ENCODE data around the gene CST7. TPM values are rescaled to one million over a fixed set of nuclear protein-coding genes. Genes with fewer than 3 reads are reported as not detected.

The CST7 gene
- total and polyA plus RNA-seq, 2 experiments from 2014 or later = not detected

DNA sequence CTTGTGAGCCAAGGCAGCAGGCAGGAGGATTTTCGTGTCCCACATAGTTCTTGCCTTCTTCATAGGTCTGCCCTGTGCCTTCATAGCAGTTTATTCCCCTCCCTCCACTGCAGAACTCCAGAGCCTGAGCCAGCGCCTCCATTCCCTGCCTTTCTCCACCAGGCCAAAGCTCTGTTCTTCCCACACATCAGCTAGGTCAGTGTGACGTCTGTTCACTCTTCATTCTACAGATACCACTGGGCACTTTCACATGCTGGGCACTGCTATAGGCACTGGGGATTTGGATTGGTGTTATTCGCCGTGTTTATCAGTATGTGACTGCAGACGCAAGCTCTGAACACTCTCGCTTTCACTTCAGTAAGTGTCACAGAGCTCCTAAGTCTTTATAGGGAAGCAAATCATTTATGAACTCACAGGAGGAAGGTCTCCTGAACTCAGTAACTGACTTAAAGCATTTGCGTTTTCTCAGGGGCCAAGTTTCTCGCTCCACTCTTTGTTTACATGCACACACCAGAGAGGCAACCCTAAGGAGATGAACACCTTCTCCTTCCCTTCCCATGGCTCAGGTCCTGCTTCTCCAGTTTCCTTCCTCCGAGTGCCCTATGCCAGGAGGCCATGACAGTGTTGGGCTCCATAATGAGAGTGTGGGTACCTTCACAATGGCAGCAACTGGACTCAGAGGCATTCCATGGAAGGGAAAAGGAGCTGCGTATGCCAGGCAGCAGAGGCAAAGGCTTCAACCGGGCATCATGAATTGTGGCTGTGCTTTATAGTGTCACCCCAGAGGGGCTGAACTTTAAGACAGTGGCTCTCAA lies 49.8 kb downstream of the CST7 start:
- peaks cover 10% of the 10 kb centered on the region; the same call in 2 of the 3 replicates for H3K4me1 Mint-ChIP-seq
- ATAC-seq = no peak
- no peak overlapping the region for H3K4me3 ChIP-seq
- no peak overlapping the region for H3K4me2 ChIP-seq
- no peak overlapping the region for H3K4me3 Mint-ChIP-seq
- no peak overlapping the region for H3K27ac ChIP-seq (ENCODE audit: low read depth)
- no peaks in the 10 kb centered on the region for H3K36me3 ChIP-seq (ENCODE audit: insufficient read depth)
- H3K27ac Mint-ChIP-seq = no peak overlapping the region
- peaks cover 7% of the 10 kb centered on the region for H3K27me3 Mint-ChIP-seq (ENCODE audit: insufficient read depth, low read depth, poor library complexity)
- H3K4me1 ChIP-seq (ENCODE audit: insufficient read depth) = no peaks in the 10 kb centered on the region; the same call in 1 of the 2 replicates
- peaks cover 3% of the 10 kb centered on the region; the same call in 1 of the 3 replicates for H3K9me3 Mint-ChIP-seq
- H3K9me2 ChIP-seq (ENCODE audit: insufficient read depth) = no peaks in the 10 kb centered on the region
- H3K27me3 ChIP-seq (ENCODE audit: insufficient read depth) = no peaks in the 10 kb centered on the region
- H4K20me1 ChIP-seq (replicated peaks; ENCODE audit: insufficient read depth) = no peaks in the 10 kb centered on the region
- H3K36me3 Mint-ChIP-seq (ENCODE audit: low read depth) = no peaks in the 10 kb centered on the region
- no peaks in the 10 kb centered on the region for H3F3A ChIP-seq (replicated peaks; ENCODE audit: low read depth)
- DNase-seq (ENCODE audit: low spot score) = no peak
- TF ChIP-seq NANOG (IDR thresholded peaks at IDR 0.05; ENCODE audit: borderline replicate concordance) (no peak), JUNB (IDR thresholded peaks at IDR 0.05; ENCODE audit: unreplicated experiment) (no peak), ZNF114 (CRISPR knock-in tag; IDR thresholded peaks at IDR 0.05) (no peak), CREB1 (CRISPR knock-in tag; IDR thresholded peaks at IDR 0.05; ENCODE audit: low read depth) (no peak), POLR2AphosphoS5 (IDR thresholded peaks at IDR 0.05; ENCODE audit: low read depth) (no peak), STAT1 (IDR thresholded peaks at IDR 0.05; ENCODE audit: unreplicated experiment) (no peak), EZH2phosphoT487 (IDR thresholded peaks at IDR 0.05; ENCODE audit: unreplicated experiment) (no peak), ZNF331 (CRISPR knock-in tag; IDR thresholded peaks at IDR 0.05; ENCODE audit: low read depth) (no peak), ZNF462 (CRISPR knock-in tag; IDR thresholded peaks at IDR 0.05) (no peak), EZH2 (IDR thresholded peaks at IDR 0.05; ENCODE audit: low read depth, unreplicated experiment) (no peak)
- TF ChIP-seq, protein P1, sequence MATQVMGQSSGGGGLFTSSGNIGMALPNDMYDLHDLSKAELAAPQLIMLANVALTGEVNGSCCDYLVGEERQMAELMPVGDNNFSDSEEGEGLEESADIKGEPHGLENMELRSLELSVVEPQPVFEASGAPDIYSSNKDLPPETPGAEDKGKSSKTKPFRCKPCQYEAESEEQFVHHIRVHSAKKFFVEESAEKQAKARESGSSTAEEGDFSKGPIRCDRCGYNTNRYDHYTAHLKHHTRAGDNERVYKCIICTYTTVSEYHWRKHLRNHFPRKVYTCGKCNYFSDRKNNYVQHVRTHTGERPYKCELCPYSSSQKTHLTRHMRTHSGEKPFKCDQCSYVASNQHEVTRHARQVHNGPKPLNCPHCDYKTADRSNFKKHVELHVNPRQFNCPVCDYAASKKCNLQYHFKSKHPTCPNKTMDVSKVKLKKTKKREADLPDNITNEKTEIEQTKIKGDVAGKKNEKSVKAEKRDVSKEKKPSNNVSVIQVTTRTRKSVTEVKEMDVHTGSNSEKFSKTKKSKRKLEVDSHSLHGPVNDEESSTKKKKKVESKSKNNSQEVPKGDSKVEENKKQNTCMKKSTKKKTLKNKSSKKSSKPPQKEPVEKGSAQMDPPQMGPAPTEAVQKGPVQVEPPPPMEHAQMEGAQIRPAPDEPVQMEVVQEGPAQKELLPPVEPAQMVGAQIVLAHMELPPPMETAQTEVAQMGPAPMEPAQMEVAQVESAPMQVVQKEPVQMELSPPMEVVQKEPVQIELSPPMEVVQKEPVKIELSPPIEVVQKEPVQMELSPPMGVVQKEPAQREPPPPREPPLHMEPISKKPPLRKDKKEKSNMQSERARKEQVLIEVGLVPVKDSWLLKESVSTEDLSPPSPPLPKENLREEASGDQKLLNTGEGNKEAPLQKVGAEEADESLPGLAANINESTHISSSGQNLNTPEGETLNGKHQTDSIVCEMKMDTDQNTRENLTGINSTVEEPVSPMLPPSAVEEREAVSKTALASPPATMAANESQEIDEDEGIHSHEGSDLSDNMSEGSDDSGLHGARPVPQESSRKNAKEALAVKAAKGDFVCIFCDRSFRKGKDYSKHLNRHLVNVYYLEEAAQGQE (IDR thresholded peaks at IDR 0.05; ENCODE audit: unreplicated experiment) = no peak
- TF ChIP-seq, protein P2, sequence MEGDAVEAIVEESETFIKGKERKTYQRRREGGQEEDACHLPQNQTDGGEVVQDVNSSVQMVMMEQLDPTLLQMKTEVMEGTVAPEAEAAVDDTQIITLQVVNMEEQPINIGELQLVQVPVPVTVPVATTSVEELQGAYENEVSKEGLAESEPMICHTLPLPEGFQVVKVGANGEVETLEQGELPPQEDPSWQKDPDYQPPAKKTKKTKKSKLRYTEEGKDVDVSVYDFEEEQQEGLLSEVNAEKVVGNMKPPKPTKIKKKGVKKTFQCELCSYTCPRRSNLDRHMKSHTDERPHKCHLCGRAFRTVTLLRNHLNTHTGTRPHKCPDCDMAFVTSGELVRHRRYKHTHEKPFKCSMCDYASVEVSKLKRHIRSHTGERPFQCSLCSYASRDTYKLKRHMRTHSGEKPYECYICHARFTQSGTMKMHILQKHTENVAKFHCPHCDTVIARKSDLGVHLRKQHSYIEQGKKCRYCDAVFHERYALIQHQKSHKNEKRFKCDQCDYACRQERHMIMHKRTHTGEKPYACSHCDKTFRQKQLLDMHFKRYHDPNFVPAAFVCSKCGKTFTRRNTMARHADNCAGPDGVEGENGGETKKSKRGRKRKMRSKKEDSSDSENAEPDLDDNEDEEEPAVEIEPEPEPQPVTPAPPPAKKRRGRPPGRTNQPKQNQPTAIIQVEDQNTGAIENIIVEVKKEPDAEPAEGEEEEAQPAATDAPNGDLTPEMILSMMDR (conservative IDR thresholded peaks at IDR 0.05; ENCODE audit: low read depth in 2 of 2) = no peak
- TF ChIP-seq, protein P3, sequence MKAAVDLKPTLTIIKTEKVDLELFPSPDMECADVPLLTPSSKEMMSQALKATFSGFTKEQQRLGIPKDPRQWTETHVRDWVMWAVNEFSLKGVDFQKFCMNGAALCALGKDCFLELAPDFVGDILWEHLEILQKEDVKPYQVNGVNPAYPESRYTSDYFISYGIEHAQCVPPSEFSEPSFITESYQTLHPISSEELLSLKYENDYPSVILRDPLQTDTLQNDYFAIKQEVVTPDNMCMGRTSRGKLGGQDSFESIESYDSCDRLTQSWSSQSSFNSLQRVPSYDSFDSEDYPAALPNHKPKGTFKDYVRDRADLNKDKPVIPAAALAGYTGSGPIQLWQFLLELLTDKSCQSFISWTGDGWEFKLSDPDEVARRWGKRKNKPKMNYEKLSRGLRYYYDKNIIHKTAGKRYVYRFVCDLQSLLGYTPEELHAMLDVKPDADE (IDR thresholded peaks at IDR 0.05) = no peak
- no peaks in the 10 kb centered on the region for H3K79me2 ChIP-seq (replicated peaks; ENCODE audit: insufficient read depth)
- H2AFZ ChIP-seq = no peak overlapping the region
